NB4 (cell line): ENCODE measurements around the gene GABRB3.

Source experiments
- CTCF ChIP-seq: IDR thresholded peaks from one replicate; pipeline ENCODE4 v1.5.1; 2012; ENCODE audit warnings: low read depth, low read length
- MAX ChIP-seq: IDR thresholded peaks from 2 replicates; pipeline ENCODE4 v1.6.1; 2011; ENCODE audit warnings: low read depth, low read length
- MYC ChIP-seq: IDR thresholded peaks from 2 replicates; pipeline ENCODE4 v1.6.1; 2011; ENCODE audit warnings: low read depth, low read length
- POLR2A ChIP-seq: IDR thresholded peaks from 2 replicates; pipeline ENCODE4 v1.6.1; 2011; ENCODE audit warnings: mild to moderate bottlenecking; ENCODE audit not compliant: insufficient read length; ENCODE audit errors: extremely low read depth

GRCh38 chr15:26667222-26667988 is 105.5 kb downstream of the GABRB3 start:
- TF ChIP-seq CTCF (no peak), POLR2A (no peak), MAX (no peak), MYC (no peak)
